Measurements from ENCODE around the gene YDJC.
"Not testable (repeated sequence)": the region's sequence is repeated elsewhere in the genome, so short reads cannot be mapped to it uniquely, and the experiment has no call there.

YDJC gene, protein sequence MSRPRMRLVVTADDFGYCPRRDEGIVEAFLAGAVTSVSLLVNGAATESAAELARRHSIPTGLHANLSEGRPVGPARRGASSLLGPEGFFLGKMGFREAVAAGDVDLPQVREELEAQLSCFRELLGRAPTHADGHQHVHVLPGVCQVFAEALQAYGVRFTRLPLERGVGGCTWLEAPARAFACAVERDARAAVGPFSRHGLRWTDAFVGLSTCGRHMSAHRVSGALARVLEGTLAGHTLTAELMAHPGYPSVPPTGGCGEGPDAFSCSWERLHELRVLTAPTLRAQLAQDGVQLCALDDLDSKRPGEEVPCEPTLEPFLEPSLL

DNA sequence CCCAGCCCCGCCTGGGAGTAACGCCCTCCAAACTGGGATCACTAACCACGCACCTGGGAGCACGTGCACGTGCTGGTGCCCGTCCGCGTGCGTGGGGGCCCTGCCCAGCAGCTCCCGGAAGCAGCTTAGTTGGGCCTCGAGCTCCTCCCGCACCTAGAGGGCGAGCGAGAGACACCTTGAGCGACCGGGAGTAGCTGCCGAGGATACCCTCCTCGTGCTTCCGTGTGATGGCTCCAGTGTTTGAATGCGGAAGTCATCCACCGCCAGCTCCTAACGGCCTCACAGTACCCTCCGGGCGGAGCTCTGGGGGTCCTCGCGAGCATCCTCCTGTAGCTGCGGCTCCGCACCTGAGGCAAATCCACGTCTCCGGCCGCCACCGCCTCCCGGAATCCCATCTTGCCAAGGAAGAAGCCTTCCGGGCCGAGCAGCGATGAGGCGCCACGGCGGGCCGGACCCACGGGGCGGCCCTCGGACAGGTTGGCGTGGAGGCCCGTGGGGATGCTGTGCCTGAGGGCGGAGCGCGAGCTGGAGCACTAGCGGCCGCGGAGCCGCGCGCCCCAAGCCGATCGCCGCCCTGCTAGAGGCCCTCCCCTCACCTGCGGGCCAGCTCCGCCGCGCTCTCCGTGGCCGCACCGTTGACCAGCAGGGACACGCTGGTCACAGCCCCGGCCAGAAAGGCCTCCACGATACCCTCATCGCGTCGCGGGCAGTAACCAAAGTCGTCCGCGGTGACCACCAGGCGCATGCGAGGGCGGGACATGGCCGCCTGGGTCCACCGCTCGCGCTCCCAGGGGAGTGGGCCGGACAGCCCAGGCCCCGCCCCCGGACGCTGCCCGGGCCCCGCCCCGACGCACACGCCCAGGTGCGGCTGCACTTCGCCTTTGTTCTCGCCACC, at the start of gene YDJC:
TSS of gene YDJC (minus strand) at position 768 of the 895 bp plus-strand sequence. CDS start at position 760, 8 bp downstream.
- peak; percentile 88 for DNase-seq (ENCODE audit: low read depth, low spot score)
- peak within 1 kb of the TSS; percentile 89 for H3K4me3 ChIP-seq (ENCODE audit: low read depth, low read length)
- in situ Hi-C loops (cut with HindIII; ENCODE audit: low sequenced_read_pairs): no loop called here
- TF ChIP-seq, protein P1, sequence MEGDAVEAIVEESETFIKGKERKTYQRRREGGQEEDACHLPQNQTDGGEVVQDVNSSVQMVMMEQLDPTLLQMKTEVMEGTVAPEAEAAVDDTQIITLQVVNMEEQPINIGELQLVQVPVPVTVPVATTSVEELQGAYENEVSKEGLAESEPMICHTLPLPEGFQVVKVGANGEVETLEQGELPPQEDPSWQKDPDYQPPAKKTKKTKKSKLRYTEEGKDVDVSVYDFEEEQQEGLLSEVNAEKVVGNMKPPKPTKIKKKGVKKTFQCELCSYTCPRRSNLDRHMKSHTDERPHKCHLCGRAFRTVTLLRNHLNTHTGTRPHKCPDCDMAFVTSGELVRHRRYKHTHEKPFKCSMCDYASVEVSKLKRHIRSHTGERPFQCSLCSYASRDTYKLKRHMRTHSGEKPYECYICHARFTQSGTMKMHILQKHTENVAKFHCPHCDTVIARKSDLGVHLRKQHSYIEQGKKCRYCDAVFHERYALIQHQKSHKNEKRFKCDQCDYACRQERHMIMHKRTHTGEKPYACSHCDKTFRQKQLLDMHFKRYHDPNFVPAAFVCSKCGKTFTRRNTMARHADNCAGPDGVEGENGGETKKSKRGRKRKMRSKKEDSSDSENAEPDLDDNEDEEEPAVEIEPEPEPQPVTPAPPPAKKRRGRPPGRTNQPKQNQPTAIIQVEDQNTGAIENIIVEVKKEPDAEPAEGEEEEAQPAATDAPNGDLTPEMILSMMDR (IDR thresholded peaks at IDR 0.05; ENCODE audit: low read depth, low read length): peak; percentile 71

DNA sequence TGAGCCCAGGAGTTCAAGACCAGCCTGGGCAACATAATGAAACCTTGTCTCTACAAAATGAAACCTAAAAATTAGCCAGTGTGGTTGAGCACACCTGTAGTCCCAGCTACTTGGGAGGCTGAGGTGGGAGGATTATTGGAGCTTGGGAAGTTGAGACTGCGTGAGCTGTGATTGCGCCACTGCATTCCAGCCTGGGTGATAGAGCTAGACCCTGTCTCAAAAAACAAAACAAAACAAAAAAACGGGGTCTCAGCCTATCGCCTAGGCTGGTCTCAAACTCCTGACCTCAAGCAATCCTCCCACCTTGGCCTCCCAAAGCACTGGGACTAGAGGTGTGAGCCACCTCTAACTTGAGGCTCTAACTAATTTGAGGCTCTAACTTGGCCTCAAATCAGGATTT, 49.6 kb upstream of the YDJC start:
- DNase-seq (ENCODE audit: low read depth, low spot score): no peak
- no peak overlapping the region for H3K4me3 ChIP-seq (ENCODE audit: low read depth, low read length)
- TF ChIP-seq, protein P1 (IDR thresholded peaks at IDR 0.05; ENCODE audit: low read depth, low read length): no peak
- in situ Hi-C loops (cut with HindIII; ENCODE audit: low sequenced_read_pairs): no loop called here

DNA sequence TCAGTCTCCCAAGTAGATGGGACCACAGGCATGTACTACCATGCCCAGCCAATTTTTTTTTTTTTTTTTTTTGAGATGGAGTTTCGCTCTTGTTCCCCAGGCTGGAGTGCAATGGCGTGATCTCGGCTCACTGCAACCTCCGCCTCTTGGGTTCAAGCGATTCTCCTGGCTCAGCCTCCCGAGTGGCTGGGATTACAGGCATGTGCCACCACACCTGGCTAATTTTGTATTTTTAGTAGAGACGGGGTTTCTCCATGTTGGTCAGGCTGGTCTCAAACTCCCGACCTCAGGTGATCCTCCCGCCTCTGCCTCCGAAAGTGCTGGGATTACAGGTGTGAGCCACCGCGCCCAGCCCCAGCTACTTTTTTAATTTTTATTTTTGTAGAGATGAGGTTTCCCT, 49.0 kb upstream of the YDJC start:
- in situ Hi-C loops (cut with HindIII; ENCODE audit: low sequenced_read_pairs); DNase-seq (ENCODE audit: low read depth, low spot score); H3K4me3 ChIP-seq (ENCODE audit: low read depth, low read length): not testable (repeated sequence)

DNA sequence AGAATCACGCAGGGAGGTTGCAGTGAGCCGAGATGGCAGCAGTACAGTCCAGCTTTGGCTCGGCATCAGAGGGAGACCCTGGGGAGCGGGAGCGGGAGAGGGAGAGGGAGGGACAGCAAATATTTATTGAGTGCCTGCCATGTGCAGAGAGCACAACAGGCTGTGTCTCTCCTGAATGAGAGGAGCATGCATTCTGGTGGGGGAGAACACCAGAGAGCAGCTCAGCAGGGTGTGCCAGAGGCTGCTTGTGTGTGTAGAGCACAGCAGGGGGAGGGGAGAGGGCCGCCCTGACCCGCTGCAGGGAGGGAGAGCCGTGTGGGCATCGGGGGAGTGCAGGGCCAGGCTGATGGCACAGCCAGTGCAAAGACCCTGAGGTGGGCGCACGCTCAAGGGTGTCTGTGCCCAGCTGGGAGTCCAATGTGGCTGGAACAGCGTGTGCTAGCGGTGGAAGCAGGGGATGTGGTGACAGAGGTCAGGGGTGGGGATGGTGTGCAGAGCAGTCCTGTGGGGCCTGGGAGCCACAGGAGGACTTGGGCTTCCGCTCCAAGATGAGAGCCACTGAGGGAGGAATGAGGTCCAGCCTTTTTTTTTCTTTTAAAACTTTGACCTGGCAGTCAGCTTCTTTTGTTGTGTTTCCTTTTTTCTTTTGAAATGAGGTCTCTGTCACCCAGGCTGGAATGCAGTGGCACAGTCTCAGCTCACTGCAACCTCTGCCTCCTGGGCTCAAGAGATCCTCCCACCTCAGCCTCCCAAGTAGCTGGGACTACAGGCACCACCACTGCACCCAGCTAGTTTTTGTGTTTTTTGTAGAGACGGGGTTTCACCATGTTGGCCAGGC, 48.0 kb upstream of the YDJC start:
- TF ChIP-seq, protein P1 (IDR thresholded peaks at IDR 0.05; ENCODE audit: low read depth, low read length): no peak
- DNase-seq (ENCODE audit: low read depth, low spot score): no peak
- in situ Hi-C loops (cut with HindIII; ENCODE audit: low sequenced_read_pairs): no loop called here

DNA sequence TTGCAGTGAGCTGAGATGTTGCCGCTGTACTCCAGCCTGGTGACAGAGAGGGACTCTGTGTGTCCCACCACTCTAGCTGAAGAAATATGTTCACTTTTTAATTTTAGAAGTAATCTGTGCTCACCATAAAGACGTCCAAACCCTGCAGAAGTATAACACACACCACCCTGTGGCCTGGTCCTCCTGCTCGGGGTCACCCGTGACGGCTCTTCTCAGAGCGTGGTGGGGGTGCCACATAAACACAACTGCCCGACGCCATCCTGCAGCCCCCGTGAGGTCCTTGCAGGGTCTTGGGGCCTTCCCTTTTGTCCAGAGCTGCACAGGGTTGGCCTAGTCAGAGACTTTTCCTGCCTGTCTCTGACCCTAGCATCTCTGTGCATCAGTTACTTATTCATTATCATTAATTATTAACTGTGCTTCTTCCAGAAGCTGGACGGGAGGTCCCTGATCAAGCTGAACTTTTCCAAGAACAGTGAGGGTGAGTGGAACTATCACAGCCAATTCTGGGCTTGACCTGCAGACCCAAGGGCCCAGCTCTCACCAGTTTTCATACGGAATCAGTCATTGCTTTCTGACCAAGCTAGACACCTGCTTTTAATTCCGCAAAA, 44.9 kb upstream of the YDJC start:
- in situ Hi-C loops (cut with HindIII; ENCODE audit: low sequenced_read_pairs): no loop called here
- DNase-seq (ENCODE audit: low read depth, low spot score): no peak
- TF ChIP-seq, protein P1 (IDR thresholded peaks at IDR 0.05; ENCODE audit: low read depth, low read length): no peak
- H3K4me3 ChIP-seq (ENCODE audit: low read depth, low read length): no peak overlapping the region

More for the DNA sequence above, 48.0 kb upstream of the YDJC start:
- H3K4me3 ChIP-seq (ENCODE audit: low read depth, low read length): no peak overlapping the region

DNA sequence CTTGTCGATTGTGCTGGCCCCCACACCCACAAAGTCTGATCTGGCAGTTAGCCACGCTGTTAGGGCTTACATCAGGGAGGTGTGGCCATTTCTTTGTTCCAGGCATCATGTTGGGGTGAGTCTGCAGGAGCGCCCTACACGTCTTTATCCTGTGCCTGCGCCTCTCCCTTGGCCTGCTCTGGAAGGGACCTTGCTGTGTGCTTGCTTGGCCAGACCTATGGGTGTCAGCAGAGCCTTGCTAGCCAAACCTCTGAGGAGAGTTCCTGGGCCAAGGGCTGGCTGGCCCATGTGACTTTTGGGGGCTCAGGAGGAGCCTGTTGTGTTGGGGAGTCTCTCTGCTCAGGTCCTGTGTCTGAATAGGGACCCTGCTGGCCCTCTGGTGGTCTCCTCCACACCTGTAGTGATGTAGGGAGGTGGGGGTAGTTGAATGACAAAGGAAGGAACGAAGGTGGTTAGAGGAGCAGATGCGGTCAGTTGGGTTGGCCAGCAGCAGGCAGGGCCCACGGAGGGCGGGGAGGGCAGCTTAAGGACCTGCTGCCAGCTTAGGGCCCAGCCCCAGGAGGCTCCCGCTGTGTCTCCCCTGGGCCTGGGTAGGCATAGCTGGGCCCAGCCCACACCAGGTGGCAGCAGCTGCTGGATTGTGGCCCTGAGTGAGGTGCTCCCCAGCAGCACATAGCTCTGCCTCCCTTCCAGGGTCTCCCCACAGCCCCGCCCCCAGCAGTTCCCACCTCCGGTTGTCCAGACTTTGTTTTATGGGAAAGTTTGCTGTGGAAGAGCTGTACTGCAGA, 43.9 kb upstream of the YDJC start:
- H3K4me3 ChIP-seq (ENCODE audit: low read depth, low read length): no peak overlapping the region
- DNase-seq (ENCODE audit: low read depth, low spot score): no peak
- in situ Hi-C loops (cut with HindIII; ENCODE audit: low sequenced_read_pairs): no loop called here
- TF ChIP-seq, protein P1 (IDR thresholded peaks at IDR 0.05; ENCODE audit: low read depth, low read length): no peak

All from astrocyte of the spinal cord (primary cell).